Fibroblast of lung (primary cell): ENCODE data around the gene EYS. TPM values are rescaled to one million over a fixed set of nuclear protein-coding genes. Genes with fewer than 3 reads are reported as not detected.
A peak's percentile ranks its signal among the peaks of the same experiment; 100 is the strongest.
"Not testable (repeated sequence)": the region's sequence is repeated elsewhere in the genome, so short reads cannot be mapped to it uniquely, and the experiment has no call there.

Source experiments
- DNase-seq, 2 donors: peaks; one replicate each; pipeline versions ENCODE4 v3.0.0 to v3.0.0-alpha.2; 2010; ENCODE audit warnings: low read depth in 2 of 2
- H2AFZ ChIP-seq: 2 replicates; pipeline ENCODE4 v1.5.1; 2012; ENCODE audit warnings: low read length, control low read depth, inconsistent platforms
- H3K27ac ChIP-seq: 2 replicates; pipeline ENCODE4 v1.5.1; 2011; ENCODE audit warnings: low read length, control low read depth; ENCODE audit not compliant: insufficient read depth
- H3K27me3 ChIP-seq: 2 replicates; pipeline ENCODE4 v1.5.1; 2011; ENCODE audit warnings: mild to moderate bottlenecking, low read length; ENCODE audit not compliant: control insufficient read depth, insufficient read depth
- H3K36me3 ChIP-seq: 2 replicates; pipeline ENCODE4 v1.5.1; 2011; ENCODE audit warnings: low read length; ENCODE audit not compliant: control insufficient read depth, insufficient read depth
- H3K4me1 ChIP-seq: 2 replicates; pipeline ENCODE4 v1.5.1; 2011; ENCODE audit warnings: low read length; ENCODE audit not compliant: control insufficient read depth, insufficient read depth; ENCODE audit errors: extremely low read depth
- H3K4me2 ChIP-seq: 2 replicates; pipeline ENCODE4 v1.5.1; 2011; ENCODE audit warnings: low read length, control low read depth; ENCODE audit not compliant: insufficient read depth; ENCODE audit errors: extremely low read depth
- H3K4me3 ChIP-seq, 4 experiments: fragments of 200-600 bp in 1 of 4; sonication (generic) in 1 of 4; replicated peaks in 1 of 4; 2 replicates each; pipeline ENCODE4 v1.5.1; 2011 to 2016; ENCODE audit warnings: low read length in 4 of 4, low read depth in 3 of 4, mild to moderate bottlenecking in 3 of 4, control low read depth in 2 of 4, inconsistent platforms in 1 of 4, mixed read lengths in 1 of 4; ENCODE audit not compliant: insufficient read depth in 1 of 4; ENCODE audit errors: control extremely low read depth in 1 of 4
- H3K79me2 ChIP-seq: 2 replicates; pipeline ENCODE4 v1.5.1; 2012; ENCODE audit warnings: mild to moderate bottlenecking, low read length, inconsistent platforms; ENCODE audit not compliant: control insufficient read depth, insufficient read depth
- H3K9ac ChIP-seq: 2 replicates; pipeline ENCODE4 v1.5.1; 2011; ENCODE audit warnings: mild to moderate bottlenecking, low read length, control low read depth; ENCODE audit not compliant: insufficient read depth
- H3K9me3 ChIP-seq: 2 replicates; pipeline ENCODE4 v1.5.1; 2012; ENCODE audit warnings: low read depth, low read length; ENCODE audit not compliant: control insufficient read depth, insufficient read depth
- H4K20me1 ChIP-seq: 2 replicates; pipeline ENCODE4 v1.5.1; 2011; ENCODE audit warnings: low read length; ENCODE audit not compliant: control insufficient read depth, insufficient read depth; ENCODE audit errors: extremely low read depth
- CTCF ChIP-seq, 2 donors: IDR thresholded peaks in 1 of 2; conservative IDR thresholded peaks in 1 of 2; 1 replicate in 1 of 2; 2 replicates in 1 of 2; pipeline ENCODE4 v1.5.1; 2011 to 2012; ENCODE audit warnings: low read length in 2 of 2, control low read depth in 1 of 2, inconsistent platforms in 1 of 2, low read depth in 1 of 2, mild to moderate bottlenecking in 1 of 2
- EZH2 ChIP-seq: IDR thresholded peaks from 2 replicates; pipeline ENCODE4 v1.5.1; 2012; ENCODE audit warnings: low read length, control low read depth, mild to moderate bottlenecking; ENCODE audit errors: missing control alignments
- polyA plus RNA-seq, 2 donors: library from polyadenylated mRNA; depleted of rRNA in 1 of 2; stranded (reverse) in 1 of 2; unstranded in 1 of 2; fragments of >200 nt; gene quantifications; 2 replicates each; pipeline ENCODE4 v1.2.1, GENCODE V29; 2011 to 2012; ENCODE audit warnings: missing spikeins in 1 of 2
- total RNA-seq: library from RNA; depleted of rRNA; stranded (reverse); fragments of >200 nt; gene quantifications from 2 replicates; pipeline ENCODE4 v1.2.1, GENCODE V29; 2014

The EYS gene
- total and polyA plus RNA-seq, 2 donors (not counting 1 experiment from before 2014, with no cell fraction given) = under 0.01 TPM; not detected in 1

- H3K9me3 ChIP-seq = no peaks in the 10 kb centered on the region
- no peaks in the 10 kb centered on the region for H3K36me3 ChIP-seq
- no peaks in the 10 kb centered on the region for H4K20me1 ChIP-seq
- H3K27me3 ChIP-seq = no peaks in the 10 kb centered on the region
- H3K9ac ChIP-seq = no peak overlapping the region
- no peak overlapping the region for H3K27ac ChIP-seq
- no peak overlapping the region for H2AFZ ChIP-seq
- H3K4me3 ChIP-seq = no peak overlapping the region
- no peaks in the 10 kb centered on the region for H3K79me2 ChIP-seq
- no peaks in the 10 kb centered on the region for H3K4me1 ChIP-seq
- H3K4me2 ChIP-seq = no peak overlapping the region
- no peak for TF ChIP-seq EZH2
- TF ChIP-seq CTCF (conservative IDR thresholded peaks at IDR 0.05 in 1 of 2, IDR thresholded peaks at IDR 0.05 in 1 of 2; ENCODE audit: low read depth in 1 of 2, low read length in 2 of 2) = no peak
- DNase-seq = peak in 1 of 2 donors; percentile 65
Measured at GRCh38 chr6:65633501-65633900, 73.5 kb downstream of the EYS start.

GRCh38 chr6:65631711-65632110, 75.3 kb downstream of the EYS start:
- Histone ChIP-seq H3K4me2 (no peak overlapping the region), H3K27ac (no peak overlapping the region), H3K4me3 (no peak overlapping the region), H4K20me1 (no peaks in the 10 kb centered on the region), H3K79me2 (no peaks in the 10 kb centered on the region), H3K9me3 (no peaks in the 10 kb centered on the region), H3K36me3 (no peaks in the 10 kb centered on the region), H3K27me3 (no peaks in the 10 kb centered on the region), H3K9ac (no peak overlapping the region), H2AFZ (no peak overlapping the region), H3K4me1 (no peaks in the 10 kb centered on the region)
- DNase-seq = no peak
- TF ChIP-seq EZH2 = no peak
- TF ChIP-seq CTCF (conservative IDR thresholded peaks at IDR 0.05 in 1 of 2, IDR thresholded peaks at IDR 0.05 in 1 of 2; ENCODE audit: low read depth in 1 of 2, low read length in 2 of 2) = no peak

- not testable (repeated sequence) for H3K4me1 ChIP-seq, H3K9ac ChIP-seq, H3K27me3 ChIP-seq, H3K27ac ChIP-seq, H4K20me1 ChIP-seq, H3K9me3 ChIP-seq, H3K79me2 ChIP-seq, DNase-seq, H3K36me3 ChIP-seq, H2AFZ ChIP-seq, H3K4me2 ChIP-seq, H3K4me3 ChIP-seq
Measured at GRCh38 chr6:65627434-65627999, 79.5 kb downstream of the EYS start.
